ENCODE measurements around the gene EAF1.
"Not testable (repeated sequence)": the region's sequence is repeated elsewhere in the genome, so short reads cannot be mapped to it uniquely, and the experiment has no call there.

Gene EAF1

GRCh38 chr3:15393252-15393651 lies 34.1 kb upstream of the EAF1 start:
- peaks cover 11% of the 10 kb centered on the region for H3K4me1 Mint-ChIP-seq
- not testable (repeated sequence) for H3K36me3 Mint-ChIP-seq (ENCODE audit: low read depth); H3K27me3 Mint-ChIP-seq; H3K27ac Mint-ChIP-seq; H3K9me3 Mint-ChIP-seq; ATAC-seq; H3K4me3 Mint-ChIP-seq; DNase-seq

GRCh38 chr3:15398731-15399133 lies 28.7 kb upstream of the EAF1 start:
- H3K27ac Mint-ChIP-seq; ATAC-seq; H3K36me3 Mint-ChIP-seq (ENCODE audit: low read depth); DNase-seq; H3K4me3 Mint-ChIP-seq; H3K9me3 Mint-ChIP-seq; H3K27me3 Mint-ChIP-seq: not testable (repeated sequence)
- H3K4me1 Mint-ChIP-seq: peaks cover 28% of the 10 kb centered on the region

DNA sequence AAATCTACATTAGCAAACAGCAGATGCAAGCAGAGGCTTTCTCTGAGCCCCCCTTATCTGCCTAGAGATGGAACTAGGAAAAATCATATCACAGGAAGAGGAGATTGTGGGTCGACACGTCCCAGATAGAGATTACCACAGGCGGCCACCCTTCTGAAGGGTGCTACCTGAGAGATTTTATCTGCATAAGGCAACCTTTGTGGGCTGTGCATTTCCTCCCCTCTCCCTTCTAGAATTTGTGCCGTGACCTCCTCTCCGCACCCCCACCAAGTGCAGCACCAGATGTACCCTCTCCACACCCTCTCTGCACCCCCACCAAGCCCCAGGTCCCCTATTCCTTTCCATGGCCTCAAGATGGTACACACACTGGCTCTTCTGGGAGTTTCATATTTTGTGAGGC lies 27.4 kb upstream of the EAF1 start:
- Mint-ChIP-seq H3K9me3 (no peaks in the 10 kb centered on the region), H3K36me3 (ENCODE audit: low read depth) (no peaks in the 10 kb centered on the region), H3K27me3 (no peaks in the 10 kb centered on the region), H3K4me1 (peaks cover 28% of the 10 kb centered on the region), H3K4me3 (no peak overlapping the region), H3K27ac (no peak overlapping the region)
- peak; percentile 11 for DNase-seq
- peak; percentile 90 for ATAC-seq

DNA sequence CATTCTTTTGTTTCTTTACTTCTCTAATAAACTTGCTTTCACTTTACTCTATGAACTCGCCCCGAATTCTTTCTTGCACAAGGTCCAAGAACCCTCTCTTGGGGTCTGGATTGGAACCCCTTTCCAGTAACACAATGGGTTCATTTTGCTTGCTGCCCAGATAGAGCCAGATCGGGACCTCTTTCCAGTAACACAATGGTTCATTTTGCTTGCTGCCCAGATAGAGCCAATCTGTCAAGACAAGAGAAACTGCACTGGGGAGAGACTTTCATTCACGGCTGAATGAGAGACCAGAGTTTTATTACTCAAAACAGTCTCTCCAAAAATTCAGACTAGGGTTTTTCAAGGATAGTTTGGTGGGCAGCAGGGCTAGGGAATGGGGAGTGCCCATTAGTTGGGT lies 25.5 kb upstream of the EAF1 start:
- H3K27ac Mint-ChIP-seq: no peak overlapping the region
- no peak overlapping the region for H3K4me3 Mint-ChIP-seq
- no peaks in the 10 kb centered on the region for H3K27me3 Mint-ChIP-seq
- H3K4me1 Mint-ChIP-seq: peaks cover 30% of the 10 kb centered on the region
- no peaks in the 10 kb centered on the region for H3K9me3 Mint-ChIP-seq
- ATAC-seq (no peak), DNase-seq (no peak)
- no peaks in the 10 kb centered on the region for H3K36me3 Mint-ChIP-seq (ENCODE audit: low read depth)

DNA sequence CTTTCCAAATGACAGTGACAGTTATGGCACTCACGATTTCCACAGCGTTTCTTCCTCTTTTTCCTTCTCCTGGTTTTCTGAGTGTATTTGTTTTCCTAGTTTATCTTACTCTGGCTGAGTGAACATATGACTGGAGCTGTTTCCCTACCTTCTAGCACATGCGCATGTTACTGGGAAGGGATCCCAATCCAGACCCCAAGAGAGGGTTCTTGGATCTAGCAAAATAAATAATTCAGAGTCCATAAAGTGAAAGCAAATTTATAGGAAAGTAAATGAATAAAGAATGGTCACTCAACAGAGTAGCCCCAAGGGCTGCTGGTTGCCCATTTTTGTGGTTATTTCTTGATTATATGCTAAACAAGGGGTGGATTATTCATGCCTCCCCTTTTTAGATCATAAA lies 23.9 kb upstream of the EAF1 start:
- H3K27ac Mint-ChIP-seq: no peak overlapping the region
- peaks cover 25% of the 10 kb centered on the region for H3K4me1 Mint-ChIP-seq
- no peaks in the 10 kb centered on the region for H3K27me3 Mint-ChIP-seq
- ATAC-seq (no peak), DNase-seq (no peak)
- H3K36me3 Mint-ChIP-seq (ENCODE audit: low read depth): no peaks in the 10 kb centered on the region
- H3K4me3 Mint-ChIP-seq: no peak overlapping the region
- no peaks in the 10 kb centered on the region for H3K9me3 Mint-ChIP-seq

DNA sequence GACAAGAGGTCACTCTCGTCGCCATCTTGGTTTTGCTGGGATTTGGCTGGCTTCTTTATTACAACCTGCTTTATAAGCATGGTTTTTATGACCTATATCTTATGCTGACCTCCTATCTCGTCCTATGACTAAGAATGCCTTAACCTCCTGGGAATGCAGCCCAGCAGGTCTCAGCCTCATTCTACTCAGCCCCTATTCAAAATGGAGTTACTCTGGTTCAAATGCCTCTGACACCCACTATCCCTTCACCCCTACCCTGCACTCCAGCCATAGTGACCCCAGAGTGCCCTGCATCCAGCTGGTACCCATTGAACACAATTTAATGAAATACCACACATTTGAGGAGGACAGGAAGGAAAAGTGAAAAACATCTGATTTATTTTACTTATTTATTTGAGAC lies 23.4 kb upstream of the EAF1 start:
- Mint-ChIP-seq H3K27me3 (no peaks in the 10 kb centered on the region), H3K36me3 (ENCODE audit: low read depth) (no peaks in the 10 kb centered on the region), H3K27ac (no peak overlapping the region), H3K4me1 (peaks cover 25% of the 10 kb centered on the region), H3K4me3 (no peak overlapping the region), H3K9me3 (no peaks in the 10 kb centered on the region)
- no peak for ATAC-seq
- DNase-seq: no peak

DNA sequence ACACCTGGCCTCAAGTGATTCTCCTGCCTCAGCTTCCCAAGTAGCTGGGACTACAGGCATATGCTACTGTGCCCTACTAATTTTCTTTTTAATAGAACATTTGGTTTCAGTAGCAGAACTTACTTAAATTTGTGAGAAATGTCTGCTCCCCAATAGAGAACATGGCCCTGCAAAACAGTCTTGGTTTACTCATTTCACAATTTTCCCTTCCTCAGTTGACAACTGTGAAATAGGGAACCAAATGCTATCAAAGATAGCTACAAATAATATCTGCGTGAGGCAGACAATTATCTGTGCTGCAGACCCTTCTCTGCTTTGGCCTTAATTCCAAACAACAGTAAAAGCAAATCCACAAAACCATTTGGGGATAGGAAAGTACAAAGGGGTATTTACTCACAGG lies 22.6 kb upstream of the EAF1 start:
- no peak overlapping the region for H3K27ac Mint-ChIP-seq
- no peaks in the 10 kb centered on the region for H3K9me3 Mint-ChIP-seq
- DNase-seq (no peak), ATAC-seq (no peak)
- no peaks in the 10 kb centered on the region for H3K36me3 Mint-ChIP-seq (ENCODE audit: low read depth)
- peaks cover 19% of the 10 kb centered on the region for H3K4me1 Mint-ChIP-seq
- no peaks in the 10 kb centered on the region for H3K27me3 Mint-ChIP-seq
- no peak overlapping the region for H3K4me3 Mint-ChIP-seq

GRCh38 chr3:15405448-15406050 lies 21.8 kb upstream of the EAF1 start:
- DNase-seq (no peak), ATAC-seq (peak; percentile 72)
- Mint-ChIP-seq H3K4me1 (peaks cover 11% of the 10 kb centered on the region), H3K9me3 (no peaks in the 10 kb centered on the region), H3K36me3 (ENCODE audit: low read depth) (peaks cover 2% of the 10 kb centered on the region), H3K4me3 (no peak overlapping the region), H3K27me3 (no peaks in the 10 kb centered on the region), H3K27ac (no peak overlapping the region)

GRCh38 chr3:15409239-15409638 lies 18.2 kb upstream of the EAF1 start:
- Mint-ChIP-seq H3K27ac (no peak overlapping the region), H3K9me3 (no peaks in the 10 kb centered on the region), H3K4me1 (peaks cover 1% of the 10 kb centered on the region), H3K36me3 (ENCODE audit: low read depth) (peaks cover 19% of the 10 kb centered on the region), H3K4me3 (no peak overlapping the region), H3K27me3 (no peaks in the 10 kb centered on the region)
- DNase-seq: no peak
- no peak for ATAC-seq

GRCh38 chr3:15409774-15410173 lies 17.6 kb upstream of the EAF1 start:
- peaks cover 23% of the 10 kb centered on the region for H3K36me3 Mint-ChIP-seq (ENCODE audit: low read depth)
- no peak for DNase-seq
- ATAC-seq: no peak
- H3K4me3 Mint-ChIP-seq: no peak overlapping the region
- H3K4me1 Mint-ChIP-seq: peaks cover 1% of the 10 kb centered on the region
- no peaks in the 10 kb centered on the region for H3K9me3 Mint-ChIP-seq
- H3K27me3 Mint-ChIP-seq: no peaks in the 10 kb centered on the region
- H3K27ac Mint-ChIP-seq: no peak overlapping the region

DNA sequence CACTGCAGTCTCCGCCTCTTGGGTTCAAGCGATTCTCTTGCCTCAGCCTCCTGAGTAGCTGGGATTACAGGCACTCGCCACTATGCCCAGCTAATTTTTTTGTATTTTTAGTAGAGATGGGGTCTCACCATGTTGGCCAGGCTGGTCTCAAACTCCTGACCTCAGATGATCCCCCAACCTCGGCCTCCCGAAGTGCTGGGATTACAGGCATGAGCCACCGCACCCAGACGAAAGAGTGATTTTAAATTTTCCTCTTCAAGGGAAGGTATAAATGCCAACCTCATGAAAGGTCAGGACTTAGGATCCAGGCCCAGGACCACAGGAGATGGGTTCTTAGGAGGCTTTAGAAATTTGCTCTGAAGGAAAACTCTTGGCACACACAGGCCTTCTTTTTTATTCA lies 16.4 kb upstream of the EAF1 start:
- H3K27me3 Mint-ChIP-seq, H3K4me1 Mint-ChIP-seq, ATAC-seq, DNase-seq, H3K4me3 Mint-ChIP-seq, H3K9me3 Mint-ChIP-seq, H3K27ac Mint-ChIP-seq: not testable (repeated sequence)
- peaks cover 33% of the 10 kb centered on the region for H3K36me3 Mint-ChIP-seq (ENCODE audit: low read depth)

DNA sequence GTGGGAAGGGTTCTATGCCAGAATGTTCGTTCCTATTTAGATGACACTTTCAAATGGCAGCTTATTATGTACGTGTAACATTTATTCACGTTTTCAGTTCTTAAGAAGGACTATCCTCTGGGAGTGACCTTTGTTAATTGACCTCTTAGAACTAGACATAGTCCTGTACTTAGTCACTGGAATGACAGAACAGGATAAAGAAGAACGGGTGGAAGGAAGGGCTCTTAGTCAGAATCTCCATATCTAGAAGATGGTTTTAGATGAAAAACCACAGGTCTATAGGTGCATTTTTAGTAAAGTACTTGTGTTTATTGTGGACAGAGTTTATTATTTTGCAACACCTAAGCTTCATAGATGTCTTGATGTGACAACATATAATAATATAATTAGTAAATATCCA lies 6.5 kb upstream of the EAF1 start:
- Mint-ChIP-seq H3K4me3 (no peak overlapping the region), H3K4me1 (peaks cover 14% of the 10 kb centered on the region), H3K27me3 (no peaks in the 10 kb centered on the region), H3K27ac (no peak overlapping the region), H3K9me3 (no peaks in the 10 kb centered on the region), H3K36me3 (ENCODE audit: low read depth) (peaks cover 18% of the 10 kb centered on the region)
- DNase-seq (no peak), ATAC-seq (no peak)

GRCh38 chr3:15426579-15427118 lies 749 bp upstream of the EAF1 start:
- no peaks in the 10 kb centered on the region for H3K9me3 Mint-ChIP-seq
- DNase-seq (no peak), ATAC-seq (no peak)
- H3K4me3 Mint-ChIP-seq: peak overlapping the region; percentile 88
- H3K27me3 Mint-ChIP-seq: no peaks in the 10 kb centered on the region
- H3K4me1 Mint-ChIP-seq: peaks cover 46% of the 10 kb centered on the region
- peaks cover 27% of the 10 kb centered on the region for H3K36me3 Mint-ChIP-seq (ENCODE audit: low read depth)
- H3K27ac Mint-ChIP-seq: peak overlapping the region; percentile 98

DNA sequence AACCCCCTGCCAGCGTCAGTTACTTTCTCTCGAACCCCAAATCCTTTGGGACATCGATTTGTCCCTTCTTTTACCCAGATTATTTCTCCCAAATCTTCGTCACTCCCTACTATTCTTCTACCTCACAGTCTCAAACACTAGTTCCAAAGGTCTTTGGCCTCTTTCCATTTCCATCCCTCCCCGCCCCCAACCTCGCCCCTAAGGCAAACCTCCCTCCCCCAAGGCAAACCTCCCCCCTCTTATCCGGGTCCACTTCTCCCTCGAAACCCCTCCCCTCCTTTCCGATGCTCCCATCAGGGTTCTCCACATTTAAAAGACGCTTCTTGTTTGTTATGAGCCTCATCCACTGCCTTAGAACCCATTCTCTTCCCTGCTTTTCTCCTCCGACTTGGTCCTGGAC lies 583 bp downstream of the EAF1 start:
- no peaks in the 10 kb centered on the region for H3K9me3 Mint-ChIP-seq
- H3K27me3 Mint-ChIP-seq: no peaks in the 10 kb centered on the region
- ATAC-seq (no peak), DNase-seq (no peak)
- H3K36me3 Mint-ChIP-seq (ENCODE audit: low read depth): peaks cover 31% of the 10 kb centered on the region
- peaks cover 46% of the 10 kb centered on the region for H3K4me1 Mint-ChIP-seq
- H3K27ac Mint-ChIP-seq: peak overlapping the region; percentile 98
- peak overlapping the region; percentile 88 for H3K4me3 Mint-ChIP-seq

- Mint-ChIP-seq H3K9me3 (no peaks in the 10 kb centered on the region), H3K27me3 (no peaks in the 10 kb centered on the region), H3K36me3 (ENCODE audit: low read depth) (peaks cover 36% of the 10 kb centered on the region), H3K27ac (peak overlapping the region; percentile 98), H3K4me1 (peaks cover 46% of the 10 kb centered on the region), H3K4me3 (peak overlapping the region; percentile 88)
- peak; percentile 17 for DNase-seq
- peak; percentile 71 for ATAC-seq
Measured at GRCh38 chr3:15428539-15428938, 1.1 kb downstream of the EAF1 start.

DNA sequence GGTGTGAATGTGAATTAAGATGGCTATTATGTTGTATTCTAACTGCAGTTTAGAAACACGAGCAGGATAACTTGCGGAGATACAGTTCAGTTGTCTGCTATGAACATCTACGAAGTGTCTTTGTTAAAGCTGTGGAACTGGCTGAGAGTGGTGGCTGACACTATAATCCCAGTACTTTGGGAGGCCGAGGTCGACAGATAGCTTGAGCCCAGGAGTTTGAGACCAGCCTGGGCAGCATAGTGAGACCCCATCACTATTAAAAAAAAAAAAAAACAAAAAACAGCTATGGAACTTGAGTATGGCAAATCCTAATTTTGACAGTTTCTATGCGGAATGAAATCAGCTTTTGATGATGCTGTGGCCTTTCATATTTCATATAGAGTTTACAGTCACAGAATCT lies 1.7 kb downstream of the EAF1 start:
- ATAC-seq (no peak), DNase-seq (no peak)
- peak overlapping the region; percentile 88 for H3K4me3 Mint-ChIP-seq
- H3K27ac Mint-ChIP-seq: peak overlapping the region; percentile 98
- peaks cover 46% of the 10 kb centered on the region for H3K4me1 Mint-ChIP-seq
- no peaks in the 10 kb centered on the region for H3K27me3 Mint-ChIP-seq
- peaks cover 38% of the 10 kb centered on the region for H3K36me3 Mint-ChIP-seq (ENCODE audit: low read depth)
- H3K9me3 Mint-ChIP-seq: no peaks in the 10 kb centered on the region
